ENCODE measurements around the gene CA10. TPM values are rescaled to one million over a fixed set of nuclear protein-coding genes. Genes with fewer than 3 reads are reported as not detected.

The CA10 gene
- total RNA-seq, 1 donor: not detected

DNA sequence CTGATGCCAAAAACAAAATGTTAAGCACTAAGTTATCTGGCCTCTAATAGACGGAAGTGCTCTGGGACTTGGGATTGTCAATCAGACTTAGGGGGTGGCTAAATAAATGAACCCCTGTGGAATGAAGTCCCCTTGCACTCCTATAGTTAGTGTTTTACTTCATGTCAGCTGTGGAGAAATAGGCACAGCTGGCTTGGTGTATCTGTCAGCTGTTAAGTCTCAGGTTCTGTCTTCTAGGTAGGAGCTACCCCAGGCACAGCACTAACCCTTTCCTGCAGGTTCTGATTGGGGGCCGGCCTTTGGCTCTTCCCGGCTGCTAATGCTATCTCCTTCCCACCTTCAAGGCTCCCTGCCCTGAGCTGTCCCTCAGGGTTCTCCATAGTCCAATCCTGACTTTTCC, 487.6 kb downstream of the CA10 start:
- Histone ChIP-seq H2AFZ (ENCODE audit: low read length) (no peak overlapping the region), H3K4me1 (ENCODE audit: insufficient read depth, low read length) (no peaks in the 10 kb centered on the region), H3K27ac (ENCODE audit: low read depth, low read length) (no peak overlapping the region), H3K9me3 (ENCODE audit: low read depth, low read length) (no peaks in the 10 kb centered on the region), H3K36me3 (ENCODE audit: insufficient read depth, low read length) (no peaks in the 10 kb centered on the region), H4K20me1 (ENCODE audit: insufficient read depth, low read length) (no peaks in the 10 kb centered on the region), H3K4me3 (ENCODE audit: insufficient read depth, low read length) (no peak overlapping the region), H3K4me2 (ENCODE audit: insufficient read depth, low read length) (no peak overlapping the region), H3K27me3 (ENCODE audit: insufficient read depth, low read length) (no peaks in the 10 kb centered on the region), H3K79me2 (ENCODE audit: insufficient read depth, low read length) (no peaks in the 10 kb centered on the region)
- DNase-seq (ENCODE audit: insufficient read length, low spot score, missing footprints): no peak
- TF ChIP-seq, protein P1, sequence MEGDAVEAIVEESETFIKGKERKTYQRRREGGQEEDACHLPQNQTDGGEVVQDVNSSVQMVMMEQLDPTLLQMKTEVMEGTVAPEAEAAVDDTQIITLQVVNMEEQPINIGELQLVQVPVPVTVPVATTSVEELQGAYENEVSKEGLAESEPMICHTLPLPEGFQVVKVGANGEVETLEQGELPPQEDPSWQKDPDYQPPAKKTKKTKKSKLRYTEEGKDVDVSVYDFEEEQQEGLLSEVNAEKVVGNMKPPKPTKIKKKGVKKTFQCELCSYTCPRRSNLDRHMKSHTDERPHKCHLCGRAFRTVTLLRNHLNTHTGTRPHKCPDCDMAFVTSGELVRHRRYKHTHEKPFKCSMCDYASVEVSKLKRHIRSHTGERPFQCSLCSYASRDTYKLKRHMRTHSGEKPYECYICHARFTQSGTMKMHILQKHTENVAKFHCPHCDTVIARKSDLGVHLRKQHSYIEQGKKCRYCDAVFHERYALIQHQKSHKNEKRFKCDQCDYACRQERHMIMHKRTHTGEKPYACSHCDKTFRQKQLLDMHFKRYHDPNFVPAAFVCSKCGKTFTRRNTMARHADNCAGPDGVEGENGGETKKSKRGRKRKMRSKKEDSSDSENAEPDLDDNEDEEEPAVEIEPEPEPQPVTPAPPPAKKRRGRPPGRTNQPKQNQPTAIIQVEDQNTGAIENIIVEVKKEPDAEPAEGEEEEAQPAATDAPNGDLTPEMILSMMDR (IDR thresholded peaks at IDR 0.05; ENCODE audit: extremely low read depth, low read depth, low read length): no peak

DNA sequence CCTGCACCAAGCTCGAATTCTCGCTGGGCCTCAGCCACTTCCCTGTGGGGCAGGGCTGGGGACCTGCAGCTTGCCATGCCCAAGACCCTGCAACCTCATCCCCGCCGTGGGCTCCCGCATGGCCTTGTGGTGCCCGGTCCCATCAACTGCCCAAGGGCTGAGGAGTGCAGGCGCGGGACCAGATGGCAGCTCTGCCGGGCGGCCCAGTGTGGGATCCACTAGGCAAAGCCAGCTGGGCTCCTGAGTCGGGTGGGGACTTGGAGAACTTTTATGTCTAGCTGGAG, 489.6 kb downstream of the CA10 start:
- Histone ChIP-seq H3K4me2 (ENCODE audit: insufficient read depth, low read length) (no peak overlapping the region), H3K4me3 (ENCODE audit: insufficient read depth, low read length) (no peak overlapping the region), H2AFZ (ENCODE audit: low read length) (no peak overlapping the region), H3K27me3 (ENCODE audit: insufficient read depth, low read length) (no peaks in the 10 kb centered on the region), H4K20me1 (ENCODE audit: insufficient read depth, low read length) (no peaks in the 10 kb centered on the region), H3K79me2 (ENCODE audit: insufficient read depth, low read length) (no peaks in the 10 kb centered on the region), H3K4me1 (ENCODE audit: insufficient read depth, low read length) (no peaks in the 10 kb centered on the region), H3K27ac (ENCODE audit: low read depth, low read length) (no peak overlapping the region), H3K36me3 (ENCODE audit: insufficient read depth, low read length) (no peaks in the 10 kb centered on the region), H3K9me3 (ENCODE audit: low read depth, low read length) (no peaks in the 10 kb centered on the region)
- TF ChIP-seq, protein P1 (IDR thresholded peaks at IDR 0.05; ENCODE audit: extremely low read depth, low read depth, low read length): no peak
- DNase-seq (ENCODE audit: insufficient read length, low spot score, missing footprints): no peak

DNA sequence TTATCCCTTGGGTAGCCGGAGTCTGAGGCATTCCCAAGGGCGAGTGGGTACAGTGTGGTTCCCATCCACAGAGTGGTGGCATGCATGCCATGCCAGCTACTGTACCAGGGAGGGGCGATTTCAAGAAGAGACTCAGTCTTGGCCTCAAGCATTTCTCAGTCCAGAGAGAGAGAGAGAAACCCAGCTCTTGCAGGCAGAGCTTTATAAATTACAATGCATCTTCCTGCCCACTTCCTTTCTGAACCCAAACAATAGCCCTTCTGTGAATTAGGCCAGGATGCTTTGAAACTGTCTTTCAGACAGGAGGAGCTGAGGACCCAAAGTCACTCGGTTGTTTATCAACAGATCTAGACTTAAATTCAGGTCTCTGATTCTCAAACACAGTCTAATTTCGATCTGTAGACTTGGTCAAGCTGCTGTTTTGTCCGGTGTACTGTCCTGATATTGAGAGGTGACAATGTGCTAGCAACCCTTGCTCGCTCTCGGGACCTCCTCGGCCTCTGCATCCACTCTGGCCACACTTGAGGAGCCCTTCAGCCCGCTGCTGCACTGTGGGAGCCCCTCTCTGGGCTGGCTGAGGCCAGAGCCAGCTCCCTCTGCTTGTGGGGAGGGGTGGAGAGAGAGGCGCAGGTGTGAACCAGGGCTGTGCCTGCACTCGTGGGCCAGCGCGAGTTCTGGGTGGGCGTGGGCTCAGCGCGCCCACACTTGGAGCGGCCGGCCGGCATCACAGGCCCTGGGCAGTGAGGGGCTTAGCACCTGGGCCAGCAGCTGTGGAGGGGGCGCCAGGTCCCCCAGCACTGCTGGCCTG, 490.2 kb downstream of the CA10 start:
- DNase-seq (ENCODE audit: insufficient read length, low spot score, missing footprints): no peak
- Histone ChIP-seq H3K27me3 (ENCODE audit: insufficient read depth, low read length) (no peaks in the 10 kb centered on the region), H2AFZ (ENCODE audit: low read length) (no peak overlapping the region), H3K4me1 (ENCODE audit: insufficient read depth, low read length) (no peaks in the 10 kb centered on the region), H3K9me3 (ENCODE audit: low read depth, low read length) (no peaks in the 10 kb centered on the region), H4K20me1 (ENCODE audit: insufficient read depth, low read length) (no peaks in the 10 kb centered on the region), H3K4me2 (ENCODE audit: insufficient read depth, low read length) (no peak overlapping the region), H3K4me3 (ENCODE audit: insufficient read depth, low read length) (no peak overlapping the region), H3K79me2 (ENCODE audit: insufficient read depth, low read length) (no peaks in the 10 kb centered on the region), H3K36me3 (ENCODE audit: insufficient read depth, low read length) (no peaks in the 10 kb centered on the region), H3K27ac (ENCODE audit: low read depth, low read length) (no peak overlapping the region)
- TF ChIP-seq, protein P1 (IDR thresholded peaks at IDR 0.05; ENCODE audit: extremely low read depth, low read depth, low read length): no peak

DNA sequence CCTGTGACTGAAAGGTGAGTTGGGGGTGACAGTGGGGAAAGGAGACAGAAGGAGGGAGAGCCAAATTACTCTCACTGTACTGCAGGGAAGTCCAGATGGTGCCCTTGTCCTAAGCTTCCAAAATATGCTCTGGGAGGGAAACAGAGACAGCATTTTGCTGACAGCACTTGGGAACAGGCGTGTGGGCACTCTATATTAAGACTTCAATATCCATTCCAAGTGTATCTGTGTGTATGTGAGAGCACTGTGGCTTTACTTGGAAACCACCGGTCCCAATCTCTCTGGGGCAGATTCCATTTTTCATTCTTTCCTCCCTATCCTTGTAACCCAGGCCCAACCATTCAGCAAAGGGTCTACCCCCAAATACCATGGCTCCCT, 490.8 kb downstream of the CA10 start:
- Histone ChIP-seq H3K4me3 (ENCODE audit: insufficient read depth, low read length) (no peak overlapping the region), H3K79me2 (ENCODE audit: insufficient read depth, low read length) (no peaks in the 10 kb centered on the region), H4K20me1 (ENCODE audit: insufficient read depth, low read length) (no peaks in the 10 kb centered on the region), H3K4me2 (ENCODE audit: insufficient read depth, low read length) (no peak overlapping the region), H3K4me1 (ENCODE audit: insufficient read depth, low read length) (no peaks in the 10 kb centered on the region), H3K9me3 (ENCODE audit: low read depth, low read length) (no peaks in the 10 kb centered on the region), H3K36me3 (ENCODE audit: insufficient read depth, low read length) (no peaks in the 10 kb centered on the region), H3K27ac (ENCODE audit: low read depth, low read length) (no peak overlapping the region), H2AFZ (ENCODE audit: low read length) (no peak overlapping the region), H3K27me3 (ENCODE audit: insufficient read depth, low read length) (no peaks in the 10 kb centered on the region)
- DNase-seq (ENCODE audit: insufficient read length, low spot score, missing footprints): no peak
- TF ChIP-seq, protein P1 (IDR thresholded peaks at IDR 0.05; ENCODE audit: extremely low read depth, low read depth, low read length): no peak
